COLO668 (cell line): ENCODE results near the gene RASA1.
"Not testable (repeated sequence)": the region's sequence is repeated elsewhere in the genome, so short reads cannot be mapped to it uniquely, and the experiment has no call there.

Source experiments
- DNase-seq: peaks from one replicate; lab custom pipeline; 2025; ENCODE audit not compliant: unreplicated experiment; lab: John Stamatoyannopoulos, UW

The RASA1 gene

GRCh38 chr5:87278590-87279100, 11.0 kb downstream of the RASA1 start:
- DNase-seq: no peak

GRCh38 chr5:87282269-87282668, 14.6 kb downstream of the RASA1 start:
- DNase-seq: no peak

- DNase-seq: not testable (repeated sequence)
Observed at GRCh38 chr5:87287266-87287665, 19.6 kb downstream of the RASA1 start.

GRCh38 chr5:87298692-87299362, 31.1 kb downstream of the RASA1 start:
- DNase-seq: no peak

GRCh38 chr5:87300176-87300575, 32.5 kb downstream of the RASA1 start:
- DNase-seq: no peak

- DNase-seq: no peak
Observed at GRCh38 chr5:87300744-87301143, 33.1 kb downstream of the RASA1 start.

GRCh38 chr5:87302061-87302460, 34.4 kb downstream of the RASA1 start:
- DNase-seq: no peak

- DNase-seq: no peak
Observed at GRCh38 chr5:87303324-87303723, 35.6 kb downstream of the RASA1 start.

- not testable (repeated sequence) for DNase-seq
Observed at GRCh38 chr5:87306090-87306489, 38.4 kb downstream of the RASA1 start.

- DNase-seq: no peak
Observed at GRCh38 chr5:87307796-87308423, 40.2 kb downstream of the RASA1 start.

- DNase-seq: no peak
Observed at GRCh38 chr5:87311405-87312279, 44.0 kb downstream of the RASA1 start.

GRCh38 chr5:87313216-87313615, 45.5 kb downstream of the RASA1 start:
- DNase-seq: no peak

- DNase-seq: no peak
Observed at GRCh38 chr5:87319469-87319868, 51.8 kb downstream of the RASA1 start.

GRCh38 chr5:87321605-87322004, 53.9 kb downstream of the RASA1 start:
- no peak for DNase-seq

GRCh38 chr5:87322381-87322780, 54.7 kb downstream of the RASA1 start:
- no peak for DNase-seq

- DNase-seq: no peak
Observed at GRCh38 chr5:87327998-87328397, 60.3 kb downstream of the RASA1 start.

- DNase-seq: no peak
Observed at GRCh38 chr5:87329114-87329513, 61.4 kb downstream of the RASA1 start.

- DNase-seq: no peak
Observed at GRCh38 chr5:87339986-87340385, 72.3 kb downstream of the RASA1 start.

- no peak for DNase-seq
Observed at GRCh38 chr5:87340716-87341115, 73.0 kb downstream of the RASA1 start.

- DNase-seq: no peak
Observed at GRCh38 chr5:87347272-87347671, 79.6 kb downstream of the RASA1 start.

- no peak for DNase-seq
Observed at GRCh38 chr5:87347841-87348240, 80.2 kb downstream of the RASA1 start.

- DNase-seq: no peak
Observed at GRCh38 chr5:87354496-87354895, 86.8 kb downstream of the RASA1 start.
